ENCODE measurements around the gene CD99.
"Not testable (repeated sequence)": the region's sequence is repeated elsewhere in the genome, so short reads cannot be mapped to it uniquely, and the experiment has no call there.

CD99 gene

GRCh38 chrX:2761246-2761645 lies 70.2 kb downstream of the CD99 start:
- in situ Hi-C loops (cut with HindIII; ENCODE audit: low pct_ligation_motif_present, low sequenced_read_pairs) = no loop called here
- no peak for TF ChIP-seq CTCF (IDR thresholded peaks at IDR 0.05; ENCODE audit: low read depth, low read length, missing control alignments)
- no peaks in the 10 kb centered on the region for H3K27me3 ChIP-seq (replicated peaks)
- H3K4me3 ChIP-seq (ENCODE audit: low read depth, low read length) = no peak overlapping the region
- H3K36me3 ChIP-seq (replicated peaks) = no peaks in the 10 kb centered on the region
- no peak for DNase-seq
- no peak overlapping the region for H3K27ac ChIP-seq

GRCh38 chrX:2762671-2763070 lies 71.6 kb downstream of the CD99 start:
- H3K4me3 ChIP-seq (ENCODE audit: low read depth, low read length); H3K27ac ChIP-seq; in situ Hi-C loops (cut with HindIII; ENCODE audit: low pct_ligation_motif_present, low sequenced_read_pairs); H3K27me3 ChIP-seq (replicated peaks); H3K36me3 ChIP-seq (replicated peaks); DNase-seq: not testable (repeated sequence)

GRCh38 chrX:2764766-2765548 lies 73.9 kb downstream of the CD99 start:
- H3K36me3 ChIP-seq (replicated peaks); DNase-seq; H3K27me3 ChIP-seq (replicated peaks); H3K4me3 ChIP-seq (ENCODE audit: low read depth, low read length); in situ Hi-C loops (cut with HindIII; ENCODE audit: low pct_ligation_motif_present, low sequenced_read_pairs); H3K27ac ChIP-seq: not testable (repeated sequence)

- no peak overlapping the region for H3K4me3 ChIP-seq (ENCODE audit: low read depth, low read length)
- H3K27ac ChIP-seq = no peak overlapping the region
- H3K36me3 ChIP-seq (replicated peaks) = no peaks in the 10 kb centered on the region
- no peak for DNase-seq
- in situ Hi-C loops (cut with HindIII; ENCODE audit: low pct_ligation_motif_present, low sequenced_read_pairs) = no loop called here
- H3K27me3 ChIP-seq (replicated peaks) = no peaks in the 10 kb centered on the region
- TF ChIP-seq CTCF (IDR thresholded peaks at IDR 0.05; ENCODE audit: low read depth, low read length, missing control alignments) = no peak
Observed at GRCh38 chrX:2765549-2765830, 74.4 kb downstream of the CD99 start.

GRCh38 chrX:2766906-2767305 lies 75.8 kb downstream of the CD99 start:
- TF ChIP-seq CTCF (IDR thresholded peaks at IDR 0.05; ENCODE audit: low read depth, low read length, missing control alignments) = no peak
- in situ Hi-C loops (cut with HindIII; ENCODE audit: low pct_ligation_motif_present, low sequenced_read_pairs) = no loop called here
- Histone ChIP-seq H3K27me3 (replicated peaks) (no peaks in the 10 kb centered on the region), H3K4me3 (ENCODE audit: low read depth, low read length) (no peak overlapping the region), H3K27ac (no peak overlapping the region), H3K36me3 (replicated peaks) (no peaks in the 10 kb centered on the region)
- no peak for DNase-seq

- no peaks in the 10 kb centered on the region for H3K27me3 ChIP-seq (replicated peaks)
- no peak overlapping the region for H3K27ac ChIP-seq
- in situ Hi-C loops (cut with HindIII; ENCODE audit: low pct_ligation_motif_present, low sequenced_read_pairs) = no loop called here
- DNase-seq = peak; percentile 19
- no peaks in the 10 kb centered on the region for H3K36me3 ChIP-seq (replicated peaks)
- no peak for TF ChIP-seq CTCF (IDR thresholded peaks at IDR 0.05; ENCODE audit: low read depth, low read length, missing control alignments)
- no peak overlapping the region for H3K4me3 ChIP-seq (ENCODE audit: low read depth, low read length)
Observed at GRCh38 chrX:2767631-2768455, 76.7 kb downstream of the CD99 start.

Data from brain microvascular endothelial cell (primary cell).